H1 (cell line): ENCODE results near the gene CNR1. TPM values are rescaled to one million over a fixed set of nuclear protein-coding genes. Genes with fewer than 3 reads are reported as not detected.

Experiments
- JUN ChIP-seq: IDR thresholded peaks from 2 replicates; pipeline ENCODE4 v1.6.1; 2011; ENCODE audit warnings: low read depth, mild to moderate bottlenecking, improper control_type of control experiment, low read length
- JUND ChIP-seq: IDR thresholded peaks from 2 replicates; pipeline ENCODE4 v1.6.1; 2011; ENCODE audit warnings: mild to moderate bottlenecking, improper control_type of control experiment, low read length
- POLR2AphosphoS5 ChIP-seq: IDR thresholded peaks from 2 replicates; pipeline ENCODE4 v1.6.1; 2011; ENCODE audit warnings: low read depth, low read length
- SAP30 ChIP-seq: fragments of 300-600 bp; sonication (generic); IDR thresholded peaks from 2 replicates; pipeline ENCODE4 v1.7.1; 2012; ENCODE audit warnings: low read length, moderate library complexity, mild to moderate bottlenecking, inconsistent platforms; ENCODE audit not compliant: insufficient read depth, insufficient replicate concordance
- SIX5 ChIP-seq: IDR thresholded peaks from 2 replicates; pipeline ENCODE4 v1.6.1; 2011; ENCODE audit warnings: mild to moderate bottlenecking, low read depth, low read length
- polyA plus RNA-seq, 7 experiments: library from polyadenylated mRNA; depleted of rRNA in 3 of 7; stranded (reverse) in 5 of 7; unstranded in 2 of 7; fragments of >200 nt in 5 of 7; fragments of 200-250 nt in 2 of 7; gene quantifications; 1 replicate in 5 of 7; 2 replicates in 1 of 7; 4 replicates in 1 of 7; pipeline versions ENCODE4 v1.2.1 to v1.2.3, GENCODE V29; 2011 to 2013; ENCODE audit warnings: missing spikeins in 2 of 7, mixed read lengths in 2 of 7
- total RNA-seq: library from RNA; stranded (reverse); fragmentation: NEBNext Ultra II Directional; extraction: Animal tissue kit (Norgen Biotek cat#: 25700); gene quantifications from 2 replicates; pipeline ENCODE4 v1.2.1, GENCODE V29; 2021

Gene CNR1
- total and polyA plus RNA-seq, 2 of the 8 experiments (the other 6 are each of a cell fraction or from before 2014, with no cell fraction given): 0.83 to 3.1 TPM

DNA sequence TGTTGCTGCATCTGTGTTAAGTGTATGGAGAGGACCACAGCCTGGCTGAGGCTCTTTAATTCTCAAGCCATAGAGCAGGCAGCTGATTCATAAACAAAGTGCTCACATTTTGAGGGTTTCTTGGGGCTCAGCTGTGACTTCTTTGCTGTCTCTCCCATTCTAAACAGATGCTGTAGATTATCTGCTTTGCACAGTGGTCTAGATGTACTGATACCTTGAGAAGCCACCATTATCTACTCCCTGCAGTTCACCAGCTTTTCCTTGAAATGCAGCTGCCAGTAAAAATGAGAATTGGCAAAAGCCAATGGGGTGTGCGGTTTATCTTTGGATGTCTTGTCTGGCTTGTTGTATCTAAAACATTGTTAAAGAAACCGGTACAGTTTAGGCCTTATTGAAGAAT, 5.2 kb upstream of the CNR1 start (continued):
- TF ChIP-seq SIX5 (no peak), JUN (no peak), SAP30 (no peak), JUND (no peak), POLR2AphosphoS5 (no peak)
- TF ChIP-seq, all 59 proteins: peak for 0
